Prostate gland (tissue), 2 donors: Measurements from ENCODE around the gene DOK1. TPM values are rescaled to one million over a fixed set of nuclear protein-coding genes. Genes with fewer than 3 reads are reported as not detected.

Experiments used
- DNase-seq: peaks from one replicate; pipeline ENCODE4 v3.0.0-alpha.2; 2019; ENCODE audit warnings: low spot score
- H3K27ac ChIP-seq, 2 donors: fragments of 200-600 bp; sonication (generic); 2 replicates each; pipeline ENCODE4 v1.5.1; 2017 to 2019
- H3K27me3 ChIP-seq: fragments of 200-600 bp; sonication (generic); replicated peaks from 2 replicates; pipeline ENCODE4 v1.5.1; 2019; ENCODE audit not compliant: insufficient read depth
- H3K36me3 ChIP-seq, 2 donors: fragments of 200-600 bp; sonication (generic); 1 replicate in 1 of 2; 2 replicates in 1 of 2; pipeline versions ENCODE4 v1.5.1 to v1.8.1; 2017 to 2019
- H3K4me1 ChIP-seq: fragments of 200-600 bp; sonication (generic); replicated peaks from 2 replicates; pipeline ENCODE4 v1.5.1; 2019
- H3K4me3 ChIP-seq, 2 donors: fragments of 200-600 bp; sonication (generic); 2 replicates each; pipeline ENCODE4 v1.5.1; 2017 to 2019
- H3K9me3 ChIP-seq: fragments of 200-600 bp; sonication (generic); 2 replicates; pipeline ENCODE4 v1.5.1; 2017
- POLR2A ChIP-seq: fragments of 450-650 bp; IDR thresholded peaks from one replicate; pipeline ENCODE4 v1.6.1; 2016; ENCODE audit warnings: antibody characterized with exemption, mild to moderate bottlenecking
- POLR2AphosphoS5 ChIP-seq: sonication (generic); formaldehyde crosslinking; IDR thresholded peaks from one replicate; pipeline ENCODE4 v1.6.1; 2017; ENCODE audit warnings: antibody characterized with exemption
- WGBS: methylation state at CpG from one replicate; pipeline ENCODE4 v1.1.5; 2018; 5-methylcytosine and 5-hydroxymethylcytosine counted together
- intact Hi-C: fragments of 100-400 bp; cut with DNase I; formaldehyde crosslinking; loops from one replicate; pipeline ENCODE4 v1.14.2; 2022
- total RNA-seq, 2 donors: library from RNA; depleted of rRNA; stranded (reverse); fragments of >200 nt; gene quantifications; one replicate each; pipeline ENCODE4 v1.1.0, GENCODE V29; 2016
- TF ChIP-seq, protein P1 (sequence below), 4 experiments: fragments of 200-600 bp in 2 of 4; fragments of 450-650 bp in 2 of 4; sonication (generic) in 2 of 4; IDR thresholded peaks; 1 replicate in 3 of 4; 2 replicates in 1 of 4; pipeline ENCODE4 v1.5.1; 2016 to 2019; ENCODE audit warnings: antibody characterized with exemption in 4 of 4, mild to moderate bottlenecking in 2 of 4, moderate library complexity in 2 of 4

The DOK1 gene
- 10 to 100 TPM in 1 of 2 donors, 1 to 10 TPM in 1; 4.5 to 18.9 TPM for total RNA-seq

DNA sequence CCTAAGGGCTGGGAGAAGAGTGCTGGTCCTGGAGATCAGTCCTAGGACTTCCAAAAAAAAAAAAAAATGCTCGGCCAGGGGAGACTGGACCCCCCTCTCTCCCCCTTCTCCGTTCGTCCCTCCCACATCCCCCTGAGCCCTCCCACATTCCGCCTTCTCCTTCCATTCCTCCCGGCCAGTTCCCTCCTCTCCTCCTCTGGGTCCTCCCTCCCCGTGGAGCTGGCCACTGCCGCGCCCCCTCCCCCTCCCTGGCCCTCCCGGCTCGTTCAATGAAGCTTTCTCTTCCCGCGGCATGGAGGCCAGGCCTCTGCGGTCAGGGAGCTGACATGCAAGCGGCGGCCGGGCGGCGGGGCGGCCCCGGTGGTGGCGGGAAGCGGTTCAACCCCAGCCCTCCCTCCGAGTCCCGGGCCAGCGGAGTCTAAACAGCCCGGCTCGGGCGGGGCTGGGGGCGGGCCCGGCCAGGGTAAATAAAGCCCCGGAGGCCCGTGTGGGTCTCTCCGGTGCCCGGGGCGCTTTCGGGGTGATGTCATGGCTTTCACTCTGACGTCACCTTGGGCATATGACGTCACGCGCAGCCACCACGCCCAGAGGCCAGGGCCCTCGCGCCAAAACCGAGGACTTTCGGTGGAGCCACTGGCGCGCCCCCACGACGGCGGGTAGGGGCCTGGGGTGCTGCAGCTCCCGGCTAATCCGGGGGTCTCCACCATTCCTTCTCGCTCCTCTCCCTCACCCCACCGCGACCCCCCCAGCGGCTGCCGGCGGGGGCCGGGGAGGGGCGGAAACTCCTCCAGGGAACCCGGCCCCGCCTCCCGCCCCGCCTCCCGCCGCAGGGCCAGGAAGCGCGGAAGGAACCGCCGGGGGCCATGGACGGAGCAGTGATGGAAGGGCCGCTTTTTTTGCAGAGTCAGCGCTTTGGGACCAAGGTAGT, at the start of gene DOK1, which contains the start of gene LOXL3:
Gene DOK1 (plus strand): TSS at position 829 of the 928 bp plus-strand sequence. CDS start 35 bp downstream, at position 864.
Gene LOXL3 (minus strand): TSS at position 51 of the 928 bp plus-strand sequence. CDS start 1,308 bp downstream, outside the sequence.
- Histone ChIP-seq H3K27ac (peak within 1 kb of the TSS; percentile 67 to 77), H3K4me3 (peak within 1 kb of the TSS; percentile 55 to 71), H3K27me3 (no peaks in the 10 kb centered on the region), H3K36me3 (no peaks in the 10 kb centered on the region), H3K4me1 (no peaks in the 10 kb centered on the region), H3K9me3 (no peaks in the 10 kb centered on the region)
- intact Hi-C loops: no loop called here
- TF ChIP-seq POLR2A (no peak), POLR2AphosphoS5 (no peak)
- TF ChIP-seq, protein P1, sequence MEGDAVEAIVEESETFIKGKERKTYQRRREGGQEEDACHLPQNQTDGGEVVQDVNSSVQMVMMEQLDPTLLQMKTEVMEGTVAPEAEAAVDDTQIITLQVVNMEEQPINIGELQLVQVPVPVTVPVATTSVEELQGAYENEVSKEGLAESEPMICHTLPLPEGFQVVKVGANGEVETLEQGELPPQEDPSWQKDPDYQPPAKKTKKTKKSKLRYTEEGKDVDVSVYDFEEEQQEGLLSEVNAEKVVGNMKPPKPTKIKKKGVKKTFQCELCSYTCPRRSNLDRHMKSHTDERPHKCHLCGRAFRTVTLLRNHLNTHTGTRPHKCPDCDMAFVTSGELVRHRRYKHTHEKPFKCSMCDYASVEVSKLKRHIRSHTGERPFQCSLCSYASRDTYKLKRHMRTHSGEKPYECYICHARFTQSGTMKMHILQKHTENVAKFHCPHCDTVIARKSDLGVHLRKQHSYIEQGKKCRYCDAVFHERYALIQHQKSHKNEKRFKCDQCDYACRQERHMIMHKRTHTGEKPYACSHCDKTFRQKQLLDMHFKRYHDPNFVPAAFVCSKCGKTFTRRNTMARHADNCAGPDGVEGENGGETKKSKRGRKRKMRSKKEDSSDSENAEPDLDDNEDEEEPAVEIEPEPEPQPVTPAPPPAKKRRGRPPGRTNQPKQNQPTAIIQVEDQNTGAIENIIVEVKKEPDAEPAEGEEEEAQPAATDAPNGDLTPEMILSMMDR (IDR thresholded peaks at IDR 0.05): no peak
- peak; percentile 61 for DNase-seq
- WGBS: 1% methylated on average over 33 of the region's 73 CpGs

DNA sequence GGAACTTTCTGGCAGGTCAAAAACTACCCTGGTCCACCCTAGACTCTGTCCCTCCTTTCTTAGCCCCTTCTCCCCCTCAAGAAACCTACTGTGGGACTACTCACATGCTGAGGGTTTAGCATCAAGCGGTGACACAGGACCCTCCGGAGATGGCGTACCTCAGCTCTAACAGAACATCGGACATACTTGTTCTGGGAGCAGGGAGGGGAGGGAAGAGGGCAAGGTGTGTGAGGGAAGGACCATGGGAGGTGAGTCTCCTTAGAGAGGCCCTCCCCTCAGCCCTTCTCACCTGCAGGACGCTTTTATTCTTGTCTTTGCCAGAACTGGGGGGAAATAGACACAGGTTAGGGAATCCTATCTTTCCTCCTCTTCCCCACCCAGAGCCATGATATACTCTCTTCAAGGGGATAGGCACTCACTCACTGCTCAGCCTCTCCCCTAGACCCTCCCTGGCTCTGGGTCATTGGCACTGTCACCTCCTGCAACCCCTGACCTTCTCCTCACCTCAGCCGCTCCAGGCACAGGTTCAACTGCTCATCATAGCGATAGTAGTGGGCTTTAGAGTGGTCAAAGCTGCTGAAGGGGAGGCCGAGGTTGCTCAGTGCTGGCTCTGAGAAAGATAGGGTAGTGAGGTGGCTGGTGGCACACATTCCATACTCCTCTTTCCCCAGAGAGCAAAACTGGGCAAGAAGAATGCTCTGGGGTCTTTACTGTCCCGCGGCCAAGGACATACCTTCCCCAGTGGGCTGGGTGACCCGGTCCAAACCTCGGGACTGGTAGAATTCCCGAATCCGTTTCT, 48.9 kb upstream of the DOK1 start:
- WGBS: 98% methylated on average over 14 of the region's 14 CpGs
- DNase-seq: no peak
- H3K27me3 ChIP-seq: peaks cover 4% of the 10 kb centered on the region
- intact Hi-C loops: no loop called here
- H3K36me3 ChIP-seq: peaks cover 0 to 12% of the 10 kb centered on the region in 2 donors
- no peak overlapping the region for H3K4me3 ChIP-seq
- H3K9me3 ChIP-seq: no peaks in the 10 kb centered on the region
- H3K27ac ChIP-seq: no peak overlapping the region
- H3K4me1 ChIP-seq: peaks cover 12% of the 10 kb centered on the region
- no peak for TF ChIP-seq POLR2A
- TF ChIP-seq, protein P1 (IDR thresholded peaks at IDR 0.05): no peak
- TF ChIP-seq POLR2AphosphoS5: no peak

DNA sequence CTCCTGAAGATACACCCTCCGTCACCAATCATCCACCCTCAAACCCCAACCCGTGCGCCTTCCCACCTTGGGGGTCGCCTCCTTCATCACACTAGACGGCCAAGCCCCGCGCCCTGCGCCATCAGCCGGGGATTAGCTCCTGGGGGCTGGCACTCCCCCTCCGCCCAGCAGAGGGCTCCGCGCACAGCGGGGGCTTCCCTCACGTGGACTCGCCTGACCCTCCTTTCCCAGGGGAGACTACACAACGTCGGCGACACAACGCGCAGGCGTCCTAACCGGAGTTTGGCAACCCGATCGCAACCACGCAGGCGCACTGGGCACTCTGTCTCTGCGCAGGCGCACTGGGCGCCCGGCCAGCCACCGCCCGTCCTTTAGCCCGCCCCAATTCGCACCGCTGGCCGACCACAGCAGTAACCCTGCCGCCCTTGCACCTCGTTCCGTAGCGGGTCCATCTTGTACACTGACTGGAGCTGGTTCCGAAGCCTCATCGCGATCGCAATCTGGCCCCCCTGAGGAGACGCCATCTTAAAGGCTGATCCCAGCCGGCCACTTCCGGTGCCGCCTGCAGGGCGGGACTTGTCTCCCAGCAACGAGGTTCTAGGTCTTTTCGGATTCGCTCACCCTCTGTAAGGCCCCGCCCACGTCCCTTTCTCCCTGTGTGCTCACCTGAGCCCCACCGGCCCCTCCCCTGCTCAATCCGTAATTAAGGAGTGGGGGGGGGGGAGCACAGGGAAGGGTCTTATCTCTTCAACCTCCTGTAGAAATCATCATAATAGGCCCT, 47.2 kb upstream of the DOK1 start, which contains the start of gene PCGF1:
Gene PCGF1 (minus strand): TSS at position 551 of the 781 bp plus-strand sequence. CDS start 27 bp downstream, at position 524.
- Histone ChIP-seq H3K27ac (peak within 1 kb of the TSS; percentile 99), H3K4me3 (peak within 1 kb of the TSS; percentile 82), H3K36me3 (peaks cover 0 to 12% of the 10 kb centered on the region in 2 donors), H3K4me1 (peaks cover 12% of the 10 kb centered on the region), H3K9me3 (no peaks in the 10 kb centered on the region), H3K27me3 (peaks cover 7% of the 10 kb centered on the region)
- TF ChIP-seq POLR2AphosphoS5 (peak; percentile 92), POLR2A (peak; percentile 39)
- TF ChIP-seq, protein P1 (IDR thresholded peaks at IDR 0.05): peak in 2 of 4 experiments; percentile 7 to 24
- WGBS: under 1% methylated on average over 51 of the region's 56 CpGs
- peak; percentile 99 for DNase-seq
- intact Hi-C loops: no loop called here

DNA sequence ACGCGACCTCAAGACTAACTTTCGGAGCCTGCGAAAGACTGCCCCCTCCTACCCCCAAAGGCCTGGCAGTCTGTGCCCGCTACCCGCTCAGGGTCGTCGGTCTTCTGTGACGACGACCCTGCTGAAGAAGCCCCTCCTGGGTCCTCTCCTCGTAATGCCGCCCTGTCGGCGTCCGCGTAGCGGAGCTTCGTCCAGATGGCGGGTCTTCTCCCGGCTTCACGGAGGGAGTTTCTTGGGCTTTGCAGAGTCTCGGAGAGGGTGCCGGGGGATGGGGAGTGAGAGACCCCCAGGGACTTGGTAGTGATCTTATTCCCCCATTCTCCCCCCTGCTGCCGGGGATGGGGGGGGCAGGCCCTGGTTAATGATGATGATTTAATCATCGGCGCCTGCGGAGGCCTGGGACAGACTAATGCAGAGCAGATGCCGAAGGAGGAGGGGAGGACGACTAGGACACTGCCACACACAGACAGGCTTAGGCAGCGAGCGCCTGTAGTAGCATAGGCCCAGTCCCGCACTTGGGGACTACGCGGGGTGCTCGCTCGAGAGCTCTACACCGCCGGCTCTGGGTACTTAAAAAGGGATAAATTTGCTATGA, 46.5 kb upstream of the DOK1 start:
- 11% methylated on average over 38 of the region's 38 CpGs for WGBS
- DNase-seq: no peak
- H3K36me3 ChIP-seq: peaks cover 0 to 12% of the 10 kb centered on the region in 2 donors
- TF ChIP-seq POLR2A (no peak), POLR2AphosphoS5 (no peak)
- TF ChIP-seq, protein P1 (IDR thresholded peaks at IDR 0.05): no peak
- H3K4me3 ChIP-seq: peak overlapping the region; percentile 82
- H3K9me3 ChIP-seq: no peaks in the 10 kb centered on the region
- peaks cover 11% of the 10 kb centered on the region for H3K27me3 ChIP-seq
- peaks cover 12% of the 10 kb centered on the region for H3K4me1 ChIP-seq
- H3K27ac ChIP-seq: peak overlapping the region; percentile 99
- intact Hi-C loops: no loop called here
